GM12865 (cell line): ENCODE results near the gene LRRD1.
"Not testable (repeated sequence)": the region's sequence is repeated elsewhere in the genome, so short reads cannot be mapped to it uniquely, and the experiment has no call there.

Experiments
- DNase-seq: peaks from one replicate; pipeline ENCODE4 v3.0.0; 2010; ENCODE audit warnings: low read depth
- H3K4me3 ChIP-seq: 2 replicates; pipeline ENCODE4 v1.5.1; 2011; ENCODE audit warnings: mild to moderate bottlenecking, low read depth, low read length, control low read depth
- TF ChIP-seq, protein P1 (sequence below): IDR thresholded peaks from 2 replicates; pipeline ENCODE4 v1.5.1; 2011; ENCODE audit warnings: low read length, control low read depth, low read depth, inconsistent platforms; ENCODE audit not compliant: insufficient read depth; ENCODE audit errors: missing control alignments

Gene LRRD1

DNA sequence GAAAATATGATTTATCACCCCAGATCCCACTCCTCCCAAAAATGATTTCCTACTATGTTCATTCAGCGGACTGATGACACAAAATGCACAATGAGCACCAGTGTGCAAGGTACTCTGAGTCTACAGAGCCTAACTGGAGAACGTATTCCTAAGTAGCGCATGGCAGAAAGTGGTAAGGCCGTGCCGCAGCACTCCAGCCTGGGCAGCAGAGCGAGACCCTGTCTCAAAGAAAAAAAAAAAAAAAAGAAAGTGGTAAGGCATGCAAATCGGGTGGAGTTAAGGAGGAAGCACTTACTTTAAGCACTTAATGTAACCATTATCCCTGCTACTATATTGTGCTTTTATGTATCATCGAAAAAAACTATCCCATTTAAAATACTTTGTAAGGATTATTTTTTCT is 70.1 kb downstream of the LRRD1 start:
- DNase-seq = no peak
- no peak overlapping the region for H3K4me3 ChIP-seq
- TF ChIP-seq, protein P1, sequence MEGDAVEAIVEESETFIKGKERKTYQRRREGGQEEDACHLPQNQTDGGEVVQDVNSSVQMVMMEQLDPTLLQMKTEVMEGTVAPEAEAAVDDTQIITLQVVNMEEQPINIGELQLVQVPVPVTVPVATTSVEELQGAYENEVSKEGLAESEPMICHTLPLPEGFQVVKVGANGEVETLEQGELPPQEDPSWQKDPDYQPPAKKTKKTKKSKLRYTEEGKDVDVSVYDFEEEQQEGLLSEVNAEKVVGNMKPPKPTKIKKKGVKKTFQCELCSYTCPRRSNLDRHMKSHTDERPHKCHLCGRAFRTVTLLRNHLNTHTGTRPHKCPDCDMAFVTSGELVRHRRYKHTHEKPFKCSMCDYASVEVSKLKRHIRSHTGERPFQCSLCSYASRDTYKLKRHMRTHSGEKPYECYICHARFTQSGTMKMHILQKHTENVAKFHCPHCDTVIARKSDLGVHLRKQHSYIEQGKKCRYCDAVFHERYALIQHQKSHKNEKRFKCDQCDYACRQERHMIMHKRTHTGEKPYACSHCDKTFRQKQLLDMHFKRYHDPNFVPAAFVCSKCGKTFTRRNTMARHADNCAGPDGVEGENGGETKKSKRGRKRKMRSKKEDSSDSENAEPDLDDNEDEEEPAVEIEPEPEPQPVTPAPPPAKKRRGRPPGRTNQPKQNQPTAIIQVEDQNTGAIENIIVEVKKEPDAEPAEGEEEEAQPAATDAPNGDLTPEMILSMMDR = no peak

DNA sequence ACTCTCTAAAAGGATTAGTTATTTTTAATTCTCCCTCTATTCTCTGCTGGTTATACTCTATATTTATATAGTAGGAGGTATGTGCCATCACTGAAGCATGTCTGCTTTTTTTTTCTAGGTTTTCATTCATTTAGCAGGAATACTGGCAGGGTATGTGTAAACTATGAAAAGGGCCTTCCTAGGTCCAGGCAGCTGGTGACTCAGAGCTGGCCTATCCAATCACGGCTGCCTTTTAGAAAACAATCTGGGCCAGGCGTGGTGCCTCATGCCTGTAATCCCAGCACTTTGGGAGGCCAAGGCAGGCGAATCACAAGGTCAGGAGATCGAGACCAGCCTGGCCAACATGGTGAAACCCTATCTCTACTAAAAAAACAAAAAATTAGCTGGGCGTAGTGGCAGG is 76.1 kb downstream of the LRRD1 start:
- not testable (repeated sequence) for DNase-seq

DNA sequence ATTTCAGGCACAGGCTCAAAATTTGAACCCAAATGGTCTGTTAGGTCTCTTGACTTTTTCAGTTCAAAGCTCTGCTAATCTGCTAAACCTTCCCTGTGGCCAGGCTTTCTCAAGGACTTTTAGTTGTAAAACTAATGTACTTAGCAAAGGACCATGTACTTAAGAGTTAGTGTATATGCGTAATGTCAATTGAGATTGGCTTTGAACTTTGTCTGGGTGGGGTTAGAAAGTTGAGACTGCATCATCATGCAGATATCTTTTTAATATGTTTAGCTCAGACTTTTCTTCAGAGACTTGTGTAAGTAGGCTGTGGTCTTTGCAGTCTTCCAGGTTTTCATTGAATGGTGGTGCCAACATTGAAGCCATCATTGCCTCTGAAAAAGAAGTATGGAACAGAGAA is 78.4 kb downstream of the LRRD1 start:
- H3K4me3 ChIP-seq = no peak overlapping the region
- no peak for DNase-seq

More for the DNA sequence above, 76.1 kb downstream of the LRRD1 start:
- not testable (repeated sequence) for H3K4me3 ChIP-seq

DNA sequence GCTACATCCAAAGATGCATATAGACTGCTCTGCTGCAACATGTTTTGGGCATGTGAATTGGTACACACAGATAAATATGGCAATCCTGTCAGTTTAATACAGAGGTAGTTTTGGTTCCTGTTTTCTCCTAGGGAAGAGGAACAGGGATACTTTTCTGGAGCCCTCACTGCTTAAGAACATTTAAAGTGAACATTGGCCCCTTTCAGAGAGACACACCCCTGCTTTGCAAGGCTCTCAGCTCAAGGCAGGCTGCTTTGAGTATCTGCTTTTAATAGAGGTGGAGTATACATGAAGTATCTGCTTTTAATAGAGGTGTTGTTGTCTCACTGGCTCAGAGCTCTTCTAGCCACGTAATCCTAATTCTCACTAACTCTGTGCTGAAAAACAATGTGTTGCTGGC is 83.6 kb downstream of the LRRD1 start:
- DNase-seq = no peak

More for the DNA sequence above, 78.4 kb downstream of the LRRD1 start:
- TF ChIP-seq, protein P1 = no peak

More for the DNA sequence above, 83.6 kb downstream of the LRRD1 start:
- no peak overlapping the region for H3K4me3 ChIP-seq
- TF ChIP-seq, protein P1 = no peak
